Type B pancreatic cell (in vitro differentiated cells): ENCODE measurements around the gene ACTL8. TPM values are rescaled to one million over a fixed set of nuclear protein-coding genes. Genes with fewer than 3 reads are reported as not detected.

Experiments
- DNase-seq: peaks from one replicate; pipeline ENCODE4 v3.0.0; 2021; ENCODE audit warnings: mixed read lengths; ENCODE audit not compliant: unreplicated experiment; ENCODE audit errors: extremely low spot score
- H3K27ac Mint-ChIP-seq: 2 replicates; pipeline ENCODE4 v1.8.0; 2021; ENCODE audit warnings: mild to moderate bottlenecking, mixed read lengths
- H3K27me3 Mint-ChIP-seq: 2 replicates; pipeline ENCODE4 v1.8.0; 2021; ENCODE audit warnings: mixed read lengths
- H3K36me3 Mint-ChIP-seq: 2 replicates; pipeline ENCODE4 v1.8.0; 2021; ENCODE audit warnings: mixed read lengths
- H3K4me1 Mint-ChIP-seq: one replicate; pipeline ENCODE4 v1.8.0; 2021; ENCODE audit warnings: mixed read lengths; ENCODE audit not compliant: unreplicated experiment
- H3K4me3 Mint-ChIP-seq: 2 replicates; pipeline ENCODE4 v1.8.0; 2021; ENCODE audit warnings: mild to moderate bottlenecking, mixed read lengths
- H3K9me3 Mint-ChIP-seq: 2 replicates; pipeline ENCODE4 v1.8.0; 2021; ENCODE audit warnings: mixed read lengths
- total RNA-seq: library from RNA; stranded (reverse); gene quantifications from 2 replicates; pipeline ENCODE4 v1.2.1, GENCODE V29; 2021; ENCODE audit warnings: low replicate concordance
- TF ChIP-seq, protein P1 (sequence below): fragments of 200-600 bp; sonication (generic); conservative IDR thresholded peaks from 2 replicates; pipeline ENCODE4 v1.5.0; 2021; ENCODE audit warnings: antibody characterized with exemption, mild to moderate bottlenecking

The ACTL8 gene
- total RNA-seq, 1 donor from 2014 or later, result 0.22 TPM

GRCh38 chr1:17826165-17826488 lies 71.0 kb downstream of the ACTL8 start:
- H3K36me3 Mint-ChIP-seq, result no peaks in the 10 kb centered on the region
- TF ChIP-seq, protein P1, sequence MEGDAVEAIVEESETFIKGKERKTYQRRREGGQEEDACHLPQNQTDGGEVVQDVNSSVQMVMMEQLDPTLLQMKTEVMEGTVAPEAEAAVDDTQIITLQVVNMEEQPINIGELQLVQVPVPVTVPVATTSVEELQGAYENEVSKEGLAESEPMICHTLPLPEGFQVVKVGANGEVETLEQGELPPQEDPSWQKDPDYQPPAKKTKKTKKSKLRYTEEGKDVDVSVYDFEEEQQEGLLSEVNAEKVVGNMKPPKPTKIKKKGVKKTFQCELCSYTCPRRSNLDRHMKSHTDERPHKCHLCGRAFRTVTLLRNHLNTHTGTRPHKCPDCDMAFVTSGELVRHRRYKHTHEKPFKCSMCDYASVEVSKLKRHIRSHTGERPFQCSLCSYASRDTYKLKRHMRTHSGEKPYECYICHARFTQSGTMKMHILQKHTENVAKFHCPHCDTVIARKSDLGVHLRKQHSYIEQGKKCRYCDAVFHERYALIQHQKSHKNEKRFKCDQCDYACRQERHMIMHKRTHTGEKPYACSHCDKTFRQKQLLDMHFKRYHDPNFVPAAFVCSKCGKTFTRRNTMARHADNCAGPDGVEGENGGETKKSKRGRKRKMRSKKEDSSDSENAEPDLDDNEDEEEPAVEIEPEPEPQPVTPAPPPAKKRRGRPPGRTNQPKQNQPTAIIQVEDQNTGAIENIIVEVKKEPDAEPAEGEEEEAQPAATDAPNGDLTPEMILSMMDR, result peak; percentile 81
- no peak overlapping the region for H3K4me3 Mint-ChIP-seq
- peaks cover 61% of the 10 kb centered on the region for H3K27me3 Mint-ChIP-seq
- no peaks in the 10 kb centered on the region for H3K4me1 Mint-ChIP-seq
- no peaks in the 10 kb centered on the region for H3K9me3 Mint-ChIP-seq
- no peak for DNase-seq
- H3K27ac Mint-ChIP-seq, result no peak overlapping the region

DNA sequence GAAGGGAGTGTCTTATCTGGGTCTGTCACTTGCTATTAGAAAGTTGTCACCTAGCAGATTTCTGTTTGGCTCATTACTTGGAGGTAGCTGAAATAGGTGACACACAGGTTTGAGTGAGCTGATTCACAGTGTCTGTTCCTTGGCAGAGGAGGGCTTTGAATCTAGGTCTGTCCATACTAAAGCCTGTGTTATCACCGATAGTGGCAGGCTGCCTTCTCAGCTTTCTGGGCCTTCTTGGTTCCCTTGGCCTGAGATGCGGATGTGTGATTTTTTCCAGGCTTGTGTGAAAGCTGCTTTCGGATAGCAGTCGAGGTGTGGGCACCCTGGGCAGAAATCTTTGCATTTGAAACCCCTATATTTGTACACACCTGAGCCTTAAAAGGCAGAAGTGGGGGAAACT lies 73.9 kb downstream of the ACTL8 start:
- TF ChIP-seq, protein P1, result no peak
- DNase-seq, result no peak
- Mint-ChIP-seq H3K27me3 (peaks cover 56% of the 10 kb centered on the region), H3K4me3 (no peak overlapping the region), H3K9me3 (no peaks in the 10 kb centered on the region), H3K27ac (no peak overlapping the region), H3K4me1 (no peaks in the 10 kb centered on the region), H3K36me3 (no peaks in the 10 kb centered on the region)

GRCh38 chr1:17829579-17829978 lies 74.4 kb downstream of the ACTL8 start:
- Mint-ChIP-seq H3K27me3 (peaks cover 57% of the 10 kb centered on the region), H3K4me1 (no peaks in the 10 kb centered on the region), H3K9me3 (no peaks in the 10 kb centered on the region), H3K4me3 (no peak overlapping the region), H3K36me3 (no peaks in the 10 kb centered on the region), H3K27ac (no peak overlapping the region)
- DNase-seq, result no peak
- TF ChIP-seq, protein P1, result no peak

- no peaks in the 10 kb centered on the region for H3K4me1 Mint-ChIP-seq
- H3K36me3 Mint-ChIP-seq, result no peaks in the 10 kb centered on the region
- TF ChIP-seq, protein P1, result no peak
- no peak overlapping the region for H3K27ac Mint-ChIP-seq
- H3K9me3 Mint-ChIP-seq, result no peaks in the 10 kb centered on the region
- no peak for DNase-seq
- no peak overlapping the region for H3K4me3 Mint-ChIP-seq
- H3K27me3 Mint-ChIP-seq, result peaks cover 61% of the 10 kb centered on the region
Measured at GRCh38 chr1:17831597-17831996, 76.5 kb downstream of the ACTL8 start.

GRCh38 chr1:17833661-17834501 lies 78.7 kb downstream of the ACTL8 start:
- TF ChIP-seq, protein P1, result no peak
- Mint-ChIP-seq H3K27me3 (peaks cover 55% of the 10 kb centered on the region), H3K4me3 (no peak overlapping the region), H3K9me3 (no peaks in the 10 kb centered on the region), H3K4me1 (no peaks in the 10 kb centered on the region), H3K36me3 (no peaks in the 10 kb centered on the region), H3K27ac (no peak overlapping the region)
- no peak for DNase-seq
